Bronchial epithelial cell (primary cell): ENCODE measurements around the gene BBLN. TPM values are rescaled to one million over a fixed set of nuclear protein-coding genes. Genes with fewer than 3 reads are reported as not detected.
"Not testable (repeated sequence)": the region's sequence is repeated elsewhere in the genome, so short reads cannot be mapped to it uniquely, and the experiment has no call there.

Experiments
- DNase-seq: peaks from one replicate; pipeline ENCODE4 v3.0.0-alpha.2; 2010; ENCODE audit warnings: low read depth
- FAIRE-seq: peaks from 2 replicates; lab custom pipeline; 2011; peaks lifted over from hg19 to GRCh38; lab: Jason Lieb, UNC
- H3K27me3 ChIP-seq: 2 replicates; pipeline ENCODE4 v1.5.1; 2011; ENCODE audit warnings: low read length; ENCODE audit not compliant: control insufficient read depth, insufficient read depth
- H3K36me3 ChIP-seq: 2 replicates; pipeline ENCODE4 v1.5.1; 2011; ENCODE audit warnings: low read length; ENCODE audit not compliant: control insufficient read depth, insufficient read depth
- H3K4me3 ChIP-seq: 2 replicates; pipeline ENCODE4 v1.5.1; 2011; ENCODE audit warnings: mild to moderate bottlenecking, low read depth, low read length, control low read depth
- CTCF ChIP-seq: IDR thresholded peaks from 2 replicates; pipeline ENCODE4 v1.5.1; 2011; ENCODE audit warnings: mild to moderate bottlenecking, moderate library complexity, low read length, control low read depth, inconsistent platforms; ENCODE audit not compliant: insufficient read depth, severe bottlenecking
- total RNA-seq: library from RNA; depleted of rRNA; stranded (reverse); fragments of >200 nt; gene quantifications from 2 replicates; pipeline ENCODE4 v1.2.1, GENCODE V29; 2014

The BBLN gene
- total RNA-seq, 1 donor from 2014 or later: 28.2 TPM

- FAIRE-seq: no peak
- Histone ChIP-seq H3K4me3 (peak overlapping the region; percentile 98), H3K27me3 (peaks cover 5% of the 10 kb centered on the region), H3K36me3 (peaks cover 10% of the 10 kb centered on the region)
- TF ChIP-seq CTCF: no peak
- DNase-seq: peak; percentile 79
Measured at GRCh38 chr9:128127990-128128835, 31.9 kb upstream of the BBLN start.

GRCh38 chr9:128128836-128129590 lies 31.1 kb upstream of the BBLN start:
- DNase-seq (no peak), FAIRE-seq (no peak)
- H3K4me3 ChIP-seq: peak overlapping the region; percentile 98
- peaks cover 6% of the 10 kb centered on the region for H3K36me3 ChIP-seq
- peaks cover 5% of the 10 kb centered on the region for H3K27me3 ChIP-seq
- TF ChIP-seq CTCF: no peak

- FAIRE-seq, DNase-seq, H3K4me3 ChIP-seq, H3K27me3 ChIP-seq, H3K36me3 ChIP-seq: not testable (repeated sequence)
Measured at GRCh38 chr9:128129976-128130590, 30.0 kb upstream of the BBLN start.

- H3K27me3 ChIP-seq, H3K4me3 ChIP-seq, H3K36me3 ChIP-seq, DNase-seq: not testable (repeated sequence)
- FAIRE-seq: peak; percentile 28
Measured at GRCh38 chr9:128130651-128131050, 29.4 kb upstream of the BBLN start.

- FAIRE-seq: peak; percentile 86
- H3K27me3 ChIP-seq, DNase-seq, H3K36me3 ChIP-seq, H3K4me3 ChIP-seq: not testable (repeated sequence)
Measured at GRCh38 chr9:128131346-128131745, 28.7 kb upstream of the BBLN start.

- FAIRE-seq: peak; percentile 13
- DNase-seq, H3K27me3 ChIP-seq, H3K4me3 ChIP-seq, H3K36me3 ChIP-seq: not testable (repeated sequence)
Measured at GRCh38 chr9:128132139-128132538, 27.9 kb upstream of the BBLN start.

- not testable (repeated sequence) for H3K36me3 ChIP-seq, H3K4me3 ChIP-seq, FAIRE-seq, DNase-seq, H3K27me3 ChIP-seq
Measured at GRCh38 chr9:128135561-128135960, 24.5 kb upstream of the BBLN start.
